B cell (primary cell): ENCODE results near the gene BAG2.

Source experiments
- EZH2 ChIP-seq: IDR thresholded peaks from 2 replicates; pipeline ENCODE4 v1.6.1; 2012; ENCODE audit warnings: borderline replicate concordance, low read depth, mild to moderate bottlenecking, moderate library complexity, low read length; ENCODE audit not compliant: insufficient read depth, poor library complexity, severe bottlenecking
- TF ChIP-seq, protein P1 (sequence below): fragments of 200-600 bp; IDR thresholded peaks from one replicate; pipeline ENCODE4 v1.8.0; 2022; ENCODE audit warnings: antibody characterized with exemption, mild to moderate bottlenecking

DNA sequence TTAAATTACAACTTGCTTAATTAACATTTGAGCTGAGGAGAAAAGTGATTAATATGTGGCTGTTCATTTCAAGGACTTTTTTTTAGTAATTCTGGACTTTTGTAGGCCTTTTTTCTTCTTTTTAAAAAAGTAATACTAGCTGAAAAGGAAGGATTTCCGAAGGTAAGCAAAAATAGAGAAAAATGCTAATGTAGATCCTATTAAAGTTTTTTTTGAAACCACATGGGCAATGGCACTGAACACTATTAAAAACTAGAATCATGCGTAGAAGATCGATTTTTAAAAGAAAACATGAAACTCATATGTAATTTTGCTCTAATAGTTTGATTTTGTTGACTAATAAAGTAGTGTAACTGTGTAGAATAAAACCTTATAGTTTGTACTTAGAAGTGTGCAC, 2.4 kb downstream of the BAG2 start:
- TF ChIP-seq, protein P1, sequence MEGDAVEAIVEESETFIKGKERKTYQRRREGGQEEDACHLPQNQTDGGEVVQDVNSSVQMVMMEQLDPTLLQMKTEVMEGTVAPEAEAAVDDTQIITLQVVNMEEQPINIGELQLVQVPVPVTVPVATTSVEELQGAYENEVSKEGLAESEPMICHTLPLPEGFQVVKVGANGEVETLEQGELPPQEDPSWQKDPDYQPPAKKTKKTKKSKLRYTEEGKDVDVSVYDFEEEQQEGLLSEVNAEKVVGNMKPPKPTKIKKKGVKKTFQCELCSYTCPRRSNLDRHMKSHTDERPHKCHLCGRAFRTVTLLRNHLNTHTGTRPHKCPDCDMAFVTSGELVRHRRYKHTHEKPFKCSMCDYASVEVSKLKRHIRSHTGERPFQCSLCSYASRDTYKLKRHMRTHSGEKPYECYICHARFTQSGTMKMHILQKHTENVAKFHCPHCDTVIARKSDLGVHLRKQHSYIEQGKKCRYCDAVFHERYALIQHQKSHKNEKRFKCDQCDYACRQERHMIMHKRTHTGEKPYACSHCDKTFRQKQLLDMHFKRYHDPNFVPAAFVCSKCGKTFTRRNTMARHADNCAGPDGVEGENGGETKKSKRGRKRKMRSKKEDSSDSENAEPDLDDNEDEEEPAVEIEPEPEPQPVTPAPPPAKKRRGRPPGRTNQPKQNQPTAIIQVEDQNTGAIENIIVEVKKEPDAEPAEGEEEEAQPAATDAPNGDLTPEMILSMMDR, result no peak
- TF ChIP-seq EZH2, result no peak
